Astrocyte of the cerebellum (primary cell): ENCODE results near the gene SLC43A3.

ENCODE experiments used
- DNase-seq: peaks from one replicate; pipeline ENCODE4 v3.0.0-alpha.2; 2011; ENCODE audit warnings: low read depth
- H3K4me3 ChIP-seq: 2 replicates; pipeline ENCODE4 v1.5.1; 2011; ENCODE audit warnings: mild to moderate bottlenecking, low read depth, low read length, moderate library complexity
- in situ Hi-C: cut with HindIII; loops from 2 replicates; pipeline ENCODE4 v1.10.0; 2017; ENCODE audit warnings: low sequenced_read_pairs
- TF ChIP-seq, protein P1 (sequence below): IDR thresholded peaks from 2 replicates; pipeline ENCODE4 v1.5.1; 2012; ENCODE audit warnings: low read length, low read depth, moderate library complexity, mild to moderate bottlenecking; ENCODE audit errors: missing control alignments

The SLC43A3 gene

DNA sequence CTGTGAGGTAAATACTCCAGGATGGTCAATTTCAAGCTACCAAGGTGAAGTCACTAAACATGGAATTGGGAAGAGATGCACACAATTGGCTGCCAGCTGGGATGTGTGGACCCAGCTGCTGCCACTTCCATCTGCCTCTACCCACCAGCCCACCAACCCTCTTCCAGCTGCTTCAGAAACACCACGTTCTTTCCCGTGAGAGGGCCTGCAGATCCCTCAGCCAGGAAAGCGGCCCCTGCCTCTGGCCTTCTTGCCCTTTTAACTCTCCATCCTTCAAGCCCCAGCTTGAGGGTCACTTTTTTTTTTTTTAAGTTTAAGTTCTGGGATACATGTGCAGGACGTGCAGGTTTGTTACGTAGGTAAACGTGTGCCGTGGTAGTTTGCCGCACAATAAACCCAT is 65.9 kb downstream of the SLC43A3 start:
- in situ Hi-C loops = no loop called here
- H3K4me3 ChIP-seq = no peak overlapping the region
- TF ChIP-seq, protein P1, sequence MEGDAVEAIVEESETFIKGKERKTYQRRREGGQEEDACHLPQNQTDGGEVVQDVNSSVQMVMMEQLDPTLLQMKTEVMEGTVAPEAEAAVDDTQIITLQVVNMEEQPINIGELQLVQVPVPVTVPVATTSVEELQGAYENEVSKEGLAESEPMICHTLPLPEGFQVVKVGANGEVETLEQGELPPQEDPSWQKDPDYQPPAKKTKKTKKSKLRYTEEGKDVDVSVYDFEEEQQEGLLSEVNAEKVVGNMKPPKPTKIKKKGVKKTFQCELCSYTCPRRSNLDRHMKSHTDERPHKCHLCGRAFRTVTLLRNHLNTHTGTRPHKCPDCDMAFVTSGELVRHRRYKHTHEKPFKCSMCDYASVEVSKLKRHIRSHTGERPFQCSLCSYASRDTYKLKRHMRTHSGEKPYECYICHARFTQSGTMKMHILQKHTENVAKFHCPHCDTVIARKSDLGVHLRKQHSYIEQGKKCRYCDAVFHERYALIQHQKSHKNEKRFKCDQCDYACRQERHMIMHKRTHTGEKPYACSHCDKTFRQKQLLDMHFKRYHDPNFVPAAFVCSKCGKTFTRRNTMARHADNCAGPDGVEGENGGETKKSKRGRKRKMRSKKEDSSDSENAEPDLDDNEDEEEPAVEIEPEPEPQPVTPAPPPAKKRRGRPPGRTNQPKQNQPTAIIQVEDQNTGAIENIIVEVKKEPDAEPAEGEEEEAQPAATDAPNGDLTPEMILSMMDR = no peak
- DNase-seq = no peak

DNA sequence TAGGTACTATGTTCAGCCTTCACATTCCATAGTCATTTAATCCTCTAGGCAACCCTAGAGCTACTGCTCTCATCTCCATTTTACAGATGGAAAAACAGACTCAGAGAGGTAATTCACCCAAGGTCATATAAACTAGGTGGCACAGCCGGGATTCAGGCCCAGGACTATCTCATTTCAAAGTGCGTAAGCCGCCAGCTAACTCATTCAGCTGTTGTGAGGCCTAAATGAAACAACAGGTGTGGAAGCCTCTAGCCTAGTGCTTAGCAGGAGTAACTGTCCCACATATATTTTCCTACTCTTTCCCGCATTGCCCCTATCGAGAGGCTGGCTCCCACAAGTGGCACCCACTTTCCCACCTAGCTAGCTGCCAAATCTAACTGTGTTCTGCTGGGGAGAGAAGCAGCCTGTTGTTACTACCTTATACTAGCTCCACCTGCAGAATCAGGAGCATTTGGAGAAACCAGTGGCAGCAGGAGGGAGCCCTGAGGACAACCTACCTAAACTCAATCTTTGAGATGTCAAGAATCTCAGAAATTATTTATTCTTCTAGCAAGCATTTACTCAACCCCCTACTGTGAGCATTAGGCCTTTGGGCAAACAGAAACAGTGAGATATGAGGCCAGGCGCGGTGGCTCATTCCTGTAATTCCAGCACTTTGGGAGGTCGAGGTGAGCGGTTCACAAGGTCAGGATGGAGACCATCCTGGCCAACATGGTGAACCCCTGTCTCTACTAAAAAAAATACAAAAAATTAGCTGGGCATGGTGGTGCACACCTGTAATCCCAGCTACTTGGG is 66.8 kb downstream of the SLC43A3 start:
- no peak overlapping the region for H3K4me3 ChIP-seq
- in situ Hi-C loops = no loop called here
- DNase-seq = no peak
- TF ChIP-seq, protein P1 = no peak

DNA sequence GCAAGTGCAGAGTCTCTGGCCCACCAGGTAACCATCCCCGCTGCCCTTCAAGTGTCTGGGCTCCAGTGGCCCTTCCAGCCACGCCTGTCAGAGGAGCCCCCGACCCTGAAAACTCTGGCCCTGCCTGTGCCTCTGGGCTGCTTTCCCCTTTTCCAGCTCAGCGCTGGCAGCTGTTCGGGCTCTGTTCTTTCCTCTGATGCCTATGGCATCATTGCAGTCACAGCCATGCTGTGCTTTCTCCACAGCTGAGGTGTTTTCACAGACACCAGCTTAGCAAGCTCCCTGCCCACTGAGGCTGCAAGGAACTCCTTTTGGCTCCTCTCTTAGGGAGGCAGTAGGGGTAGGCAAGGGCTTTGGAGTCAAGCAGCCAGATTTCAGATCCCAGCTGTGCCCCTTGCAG is 67.5 kb downstream of the SLC43A3 start:
- H3K4me3 ChIP-seq = no peak overlapping the region
- TF ChIP-seq, protein P1 = no peak
- in situ Hi-C loops = no loop called here
- no peak for DNase-seq

DNA sequence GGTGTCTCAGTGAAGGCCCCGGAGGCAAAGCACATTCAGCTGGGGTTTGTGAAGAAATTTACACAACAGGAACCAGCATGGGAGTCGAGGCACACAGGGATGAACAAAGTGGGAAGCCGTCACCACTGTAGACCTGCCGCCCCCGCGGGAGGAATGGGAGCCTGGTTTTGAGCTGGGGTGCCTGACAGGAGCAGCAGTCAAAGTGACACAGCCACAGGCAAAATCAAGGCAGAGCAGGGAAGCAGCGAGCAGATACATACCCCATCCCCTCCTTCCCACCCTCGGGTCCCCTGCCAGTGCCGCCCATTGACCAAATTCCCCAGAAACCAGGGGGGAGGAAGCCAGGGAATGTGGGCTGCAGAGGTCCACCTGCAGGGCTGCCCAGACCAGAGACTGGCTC is 67.9 kb downstream of the SLC43A3 start:
- H3K4me3 ChIP-seq = no peak overlapping the region
- TF ChIP-seq, protein P1 = no peak
- in situ Hi-C loops = no loop called here
- no peak for DNase-seq

DNA sequence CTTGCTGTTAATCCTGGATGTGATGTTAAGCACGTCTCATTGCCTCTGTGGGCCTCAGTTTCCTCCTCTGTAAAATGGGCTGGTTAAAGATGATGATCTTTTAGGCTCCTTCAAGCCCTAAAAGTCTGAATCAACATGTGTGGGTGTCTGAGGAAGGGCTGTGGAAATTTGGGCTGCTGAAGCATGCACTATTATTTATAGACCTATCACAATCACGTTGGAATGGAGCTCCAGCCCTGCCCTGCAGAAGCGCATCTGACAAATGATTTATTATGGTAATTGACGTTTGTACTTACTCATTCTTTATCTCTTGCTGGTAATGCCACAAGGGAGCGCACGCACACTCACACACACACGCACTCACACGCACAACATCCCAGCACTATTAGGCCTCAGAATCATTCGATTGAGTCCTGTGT is 68.4 kb downstream of the SLC43A3 start:
- TF ChIP-seq, protein P1 = no peak
- in situ Hi-C loops = no loop called here
- no peak for DNase-seq
- no peak overlapping the region for H3K4me3 ChIP-seq

DNA sequence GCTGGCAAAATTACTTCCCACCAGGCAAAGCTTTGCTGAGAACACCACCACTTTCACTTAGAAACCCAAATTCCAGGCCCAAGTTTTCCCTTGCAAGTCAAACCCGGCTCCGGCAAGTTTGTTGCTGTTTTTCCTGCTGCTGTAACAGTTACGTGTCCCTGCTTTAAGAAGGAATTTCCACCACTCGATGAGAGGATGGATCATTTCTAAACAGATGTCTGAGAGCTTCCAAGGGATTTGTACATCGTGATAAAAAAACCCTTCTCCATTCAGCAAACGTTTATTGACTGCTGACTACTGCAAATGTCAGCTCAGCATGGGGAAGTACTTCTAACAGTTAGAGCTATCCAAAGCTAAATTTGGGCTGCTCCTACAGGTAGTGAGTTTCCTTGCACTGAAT is 69.1 kb downstream of the SLC43A3 start:
- in situ Hi-C loops = no loop called here
- DNase-seq = no peak
- TF ChIP-seq, protein P1 = no peak
- no peak overlapping the region for H3K4me3 ChIP-seq
